Endodermal cell (in vitro differentiated cells): Measurements from ENCODE around the gene OTOP3. TPM values are rescaled to one million over a fixed set of nuclear protein-coding genes. Genes with fewer than 3 reads are reported as not detected.
A peak's percentile ranks its signal among the peaks of the same experiment; 100 is the strongest.

Experiments used
- DNase-seq: peaks from one replicate; pipeline ENCODE4 v3.0.0-alpha.2; 2017
- H3K27ac ChIP-seq: 2 replicates; pipeline ENCODE4 v1.5.1; 2013; ENCODE audit warnings: mild to moderate bottlenecking, low read depth, low read length, moderate library complexity
- H3K27me3 ChIP-seq: 2 replicates; pipeline ENCODE4 v1.6.1; 2013; ENCODE audit warnings: mild to moderate bottlenecking, low read length, moderate library complexity; ENCODE audit not compliant: insufficient read depth, control insufficient read depth, poor library complexity, severe bottlenecking
- H3K36me3 ChIP-seq: 2 replicates; pipeline ENCODE4 v1.7.0; 2013; ENCODE audit warnings: mild to moderate bottlenecking, low read length, moderate library complexity; ENCODE audit not compliant: control insufficient read depth, insufficient read depth
- H3K4me1 ChIP-seq: one replicate; pipeline ENCODE4 v1.7.0; 2013; ENCODE audit warnings: low read length; ENCODE audit not compliant: control insufficient read depth, insufficient read depth
- H3K4me3 ChIP-seq: 2 replicates; pipeline ENCODE4 v1.5.1; 2013; ENCODE audit warnings: mild to moderate bottlenecking, low read length, moderate library complexity
- H3K9ac ChIP-seq: 2 replicates; pipeline ENCODE4 v1.6.1; 2013; ENCODE audit warnings: mild to moderate bottlenecking, low read length, moderate library complexity; ENCODE audit not compliant: poor library complexity, severe bottlenecking; ENCODE audit errors: extremely low read depth
- H3K9me3 ChIP-seq: 2 replicates; pipeline ENCODE4 v1.6.1; 2013; ENCODE audit warnings: mild to moderate bottlenecking, low read length, moderate library complexity; ENCODE audit not compliant: control insufficient read depth
- H3K27ac Mint-ChIP-seq: 2 replicates; pipeline ENCODE4 v1.8.0; 2020; ENCODE audit warnings: mixed read lengths
- H3K27me3 Mint-ChIP-seq: 2 replicates; pipeline ENCODE4 v1.8.0; 2021; ENCODE audit warnings: mild to moderate bottlenecking, mixed read lengths; ENCODE audit not compliant: insufficient read depth
- H3K36me3 Mint-ChIP-seq: 2 replicates; pipeline ENCODE4 v1.8.0; 2020; ENCODE audit warnings: low read depth, mixed read lengths
- H3K4me1 Mint-ChIP-seq: 2 replicates; pipeline ENCODE4 v1.8.0; 2020; ENCODE audit warnings: mixed read lengths
- H3K4me3 Mint-ChIP-seq: 2 replicates; pipeline ENCODE4 v1.8.0; 2020; ENCODE audit warnings: mild to moderate bottlenecking, moderate library complexity, mixed read lengths
- H3K9me3 Mint-ChIP-seq: 2 replicates; pipeline ENCODE4 v1.8.0; 2020; ENCODE audit warnings: mild to moderate bottlenecking, mixed read lengths
- CTCF ChIP-seq: fragments of 200-600 bp; sonication (generic); conservative IDR thresholded peaks from 2 replicates; pipeline ENCODE4 v1.5.0; 2021; ENCODE audit warnings: antibody characterized with exemption, mild to moderate bottlenecking
- WGBS, 2 experiments: methylation state at CpG; one replicate each; pipeline versions ENCODE4 v1.1.5 to v1.1.7; 2013; ENCODE audit warnings: missing lambda C conversion rate in 2 of 2, mixed read lengths in 1 of 2; ENCODE audit not compliant: insufficient coverage in 1 of 2, insufficient read length in 1 of 2; 5-methylcytosine and 5-hydroxymethylcytosine counted together
- total RNA-seq, 2 donors: library from RNA; stranded (reverse); fragmentation: NEBNext Ultra II Directional in 1 of 2; extraction: Animal tissue kit (Norgen Biotek cat#: 25700) in 1 of 2; gene quantifications; 2 replicates in 1 of 2; 3 replicates in 1 of 2; pipeline ENCODE4 v1.2.1, GENCODE V29; 2021

The OTOP3 gene
- total RNA-seq, 2 donors from 2014 or later, result not detected

- H3K9me3 ChIP-seq, result no peaks in the 10 kb centered on the region
- no peak overlapping the region for H3K4me3 ChIP-seq
- 60 to 96% methylated on average over 1 to 2 of the region's 2 CpGs for WGBS, 2 experiments
- H3K4me3 Mint-ChIP-seq, result no peak overlapping the region
- H3K36me3 Mint-ChIP-seq, result no peaks in the 10 kb centered on the region
- H3K4me1 ChIP-seq, result no peaks in the 10 kb centered on the region
- peaks cover 2% of the 10 kb centered on the region for H3K4me1 Mint-ChIP-seq
- TF ChIP-seq CTCF, result no peak
- no peaks in the 10 kb centered on the region for H3K36me3 ChIP-seq
- peaks cover 69% of the 10 kb centered on the region for H3K27me3 Mint-ChIP-seq
- no peak overlapping the region for H3K27ac Mint-ChIP-seq
- no peak overlapping the region for H3K27ac ChIP-seq
- no peak overlapping the region for H3K9ac ChIP-seq
- DNase-seq, result peak; percentile 54
- H3K27me3 ChIP-seq, result peaks cover 54% of the 10 kb centered on the region
- H3K9me3 Mint-ChIP-seq, result no peaks in the 10 kb centered on the region
Observed at GRCh38 chr17:74921769-74922168, 13.9 kb upstream of the OTOP3 start.

GRCh38 chr17:74922172-74922571 lies 13.5 kb upstream of the OTOP3 start:
- WGBS, 2 experiments, result 83 to 84% methylated on average over 4 to 6 of the region's 6 CpGs
- H3K27me3 Mint-ChIP-seq, result peaks cover 73% of the 10 kb centered on the region
- H3K27ac Mint-ChIP-seq, result no peak overlapping the region
- DNase-seq, result peak; percentile 55
- Histone ChIP-seq H3K4me3 (no peak overlapping the region), H3K9me3 (no peaks in the 10 kb centered on the region), H3K36me3 (no peaks in the 10 kb centered on the region), H3K4me1 (no peaks in the 10 kb centered on the region), H3K27me3 (peaks cover 58% of the 10 kb centered on the region), H3K9ac (no peak overlapping the region), H3K27ac (no peak overlapping the region)
- H3K36me3 Mint-ChIP-seq, result no peaks in the 10 kb centered on the region
- TF ChIP-seq CTCF, result no peak
- no peaks in the 10 kb centered on the region for H3K9me3 Mint-ChIP-seq
- H3K4me1 Mint-ChIP-seq, result peaks cover 2% of the 10 kb centered on the region
- peak overlapping the region; percentile 42 for H3K4me3 Mint-ChIP-seq

GRCh38 chr17:74922694-74923537 lies 12.8 kb upstream of the OTOP3 start, which contains the start of gene USH1G:
TSS of gene USH1G (minus strand) at chr17:74923255. CDS start at chr17:74923073, 182 bp downstream.
- Mint-ChIP-seq H3K9me3 (no peaks in the 10 kb centered on the region), H3K27ac (no peak within 1 kb of the TSS), H3K4me1 (peaks cover 2% of the 10 kb centered on the region), H3K36me3 (no peaks in the 10 kb centered on the region), H3K4me3 (peak within 1 kb of the TSS; percentile 42), H3K27me3 (peaks cover 80% of the 10 kb centered on the region)
- Histone ChIP-seq H3K36me3 (no peaks in the 10 kb centered on the region), H3K9me3 (no peaks in the 10 kb centered on the region), H3K9ac (no peak within 1 kb of the TSS), H3K4me3 (no peak within 1 kb of the TSS), H3K27ac (no peak within 1 kb of the TSS), H3K27me3 (peaks cover 65% of the 10 kb centered on the region), H3K4me1 (no peaks in the 10 kb centered on the region)
- 13 to 14% methylated on average over 16 to 57 of the region's 57 CpGs for WGBS, 2 experiments
- TF ChIP-seq CTCF, result no peak
- DNase-seq, result peak; percentile 79
